HEK293T (cell line): ENCODE measurements around the gene MUCL1.

Source experiments
- ARNT ChIP-seq: fragments of 450-650 bp; IDR thresholded peaks from 2 replicates; pipeline ENCODE4 v1.6.1; 2017; ENCODE audit warnings: mild to moderate bottlenecking
- ELF4 ChIP-seq: fragments of 450-650 bp; IDR thresholded peaks from 2 replicates; pipeline ENCODE4 v1.6.1; 2017; ENCODE audit warnings: antibody characterized with exemption
- SP1 ChIP-seq: fragments of 450-650 bp; IDR thresholded peaks from 2 replicates; pipeline ENCODE4 v1.6.1; 2017
- SUZ12 ChIP-seq: fragments of 450-650 bp; IDR thresholded peaks from 2 replicates; pipeline ENCODE4 v1.6.1; 2016; ENCODE audit warnings: mild to moderate bottlenecking
- TF ChIP-seq, protein P1 (sequence below): fragments of 450-650 bp; IDR thresholded peaks from 2 replicates; pipeline ENCODE4 v1.6.1; 2016

DNA sequence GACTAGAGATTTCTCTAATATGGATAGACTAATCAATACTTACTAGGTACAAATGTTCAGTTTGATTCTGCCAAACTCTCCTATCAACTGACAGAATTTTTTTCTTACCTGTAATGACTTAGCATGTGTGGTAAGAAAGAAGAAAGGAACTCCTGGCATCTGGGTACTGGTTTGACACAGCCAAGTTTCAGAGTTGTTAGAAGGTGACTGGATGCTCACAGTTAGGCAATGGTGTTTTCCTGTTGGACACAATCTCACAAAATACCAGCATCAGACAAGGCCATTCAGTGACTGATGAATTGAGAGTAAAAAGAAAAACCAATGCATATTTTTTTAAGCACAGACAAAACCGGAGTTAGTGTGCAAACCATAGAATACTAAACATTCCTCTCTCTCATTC, 4.2 kb downstream of the MUCL1 start:
- TF ChIP-seq SP1 (no peak), SUZ12 (no peak), ELF4 (no peak), ARNT (no peak)
- TF ChIP-seq, protein P1, sequence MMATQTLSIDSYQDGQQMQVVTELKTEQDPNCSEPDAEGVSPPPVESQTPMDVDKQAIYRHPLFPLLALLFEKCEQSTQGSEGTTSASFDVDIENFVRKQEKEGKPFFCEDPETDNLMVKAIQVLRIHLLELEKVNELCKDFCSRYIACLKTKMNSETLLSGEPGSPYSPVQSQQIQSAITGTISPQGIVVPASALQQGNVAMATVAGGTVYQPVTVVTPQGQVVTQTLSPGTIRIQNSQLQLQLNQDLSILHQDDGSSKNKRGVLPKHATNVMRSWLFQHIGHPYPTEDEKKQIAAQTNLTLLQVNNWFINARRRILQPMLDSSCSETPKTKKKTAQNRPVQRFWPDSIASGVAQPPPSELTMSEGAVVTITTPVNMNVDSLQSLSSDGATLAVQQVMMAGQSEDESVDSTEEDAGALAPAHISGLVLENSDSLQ = no peak
